Suprapubic skin (tissue), 4 donors: Measurements from ENCODE around the gene ACTR3C.

Experiments
- EP300 ChIP-seq: sonication (generic); formaldehyde crosslinking; IDR thresholded peaks from one replicate; pipeline ENCODE4 v1.6.1; 2017; ENCODE audit warnings: antibody characterized with exemption
- POLR2A ChIP-seq, 2 donors: fragments of 450-650 bp; IDR thresholded peaks; one replicate each; pipeline ENCODE4 v1.6.1; 2017; ENCODE audit warnings: antibody characterized with exemption in 2 of 2, mild to moderate bottlenecking in 2 of 2, moderate library complexity in 2 of 2
- POLR2AphosphoS5 ChIP-seq, 3 donors: sonication (generic); formaldehyde crosslinking; IDR thresholded peaks; one replicate each; pipeline ENCODE4 v1.6.1; 2017; ENCODE audit warnings: antibody characterized with exemption in 3 of 3
- TF ChIP-seq, protein P1 (sequence below), 2 donors: fragments of 200-600 bp in 1 of 2; fragments of 450-650 bp in 1 of 2; sonication (generic) in 1 of 2; IDR thresholded peaks; one replicate each; pipeline ENCODE4 v1.5.1; 2016 to 2019; ENCODE audit warnings: antibody characterized with exemption in 2 of 2, mild to moderate bottlenecking in 1 of 2, moderate library complexity in 1 of 2

DNA sequence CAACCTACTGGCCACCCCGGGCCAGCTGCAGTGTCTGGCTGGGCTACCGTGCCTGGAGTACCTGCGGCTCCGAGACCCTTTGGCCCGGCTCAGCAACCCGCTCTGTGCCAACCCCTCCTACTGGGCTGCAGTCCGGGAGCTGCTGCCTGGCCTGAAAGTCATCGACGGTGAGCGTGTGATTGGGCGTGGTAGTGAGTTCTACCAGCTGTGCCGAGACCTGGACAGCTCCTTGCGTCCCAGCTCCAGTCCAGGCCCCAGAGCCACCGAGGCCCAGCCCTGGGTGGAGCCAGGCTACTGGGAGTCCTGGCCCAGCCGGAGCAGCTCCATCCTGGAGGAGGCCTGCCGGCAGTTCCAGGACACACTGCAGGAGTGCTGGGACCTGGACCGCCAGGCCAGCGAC lies 13.8 kb upstream of the ACTR3C start:
- no peak for TF ChIP-seq EP300
- TF ChIP-seq, protein P1, sequence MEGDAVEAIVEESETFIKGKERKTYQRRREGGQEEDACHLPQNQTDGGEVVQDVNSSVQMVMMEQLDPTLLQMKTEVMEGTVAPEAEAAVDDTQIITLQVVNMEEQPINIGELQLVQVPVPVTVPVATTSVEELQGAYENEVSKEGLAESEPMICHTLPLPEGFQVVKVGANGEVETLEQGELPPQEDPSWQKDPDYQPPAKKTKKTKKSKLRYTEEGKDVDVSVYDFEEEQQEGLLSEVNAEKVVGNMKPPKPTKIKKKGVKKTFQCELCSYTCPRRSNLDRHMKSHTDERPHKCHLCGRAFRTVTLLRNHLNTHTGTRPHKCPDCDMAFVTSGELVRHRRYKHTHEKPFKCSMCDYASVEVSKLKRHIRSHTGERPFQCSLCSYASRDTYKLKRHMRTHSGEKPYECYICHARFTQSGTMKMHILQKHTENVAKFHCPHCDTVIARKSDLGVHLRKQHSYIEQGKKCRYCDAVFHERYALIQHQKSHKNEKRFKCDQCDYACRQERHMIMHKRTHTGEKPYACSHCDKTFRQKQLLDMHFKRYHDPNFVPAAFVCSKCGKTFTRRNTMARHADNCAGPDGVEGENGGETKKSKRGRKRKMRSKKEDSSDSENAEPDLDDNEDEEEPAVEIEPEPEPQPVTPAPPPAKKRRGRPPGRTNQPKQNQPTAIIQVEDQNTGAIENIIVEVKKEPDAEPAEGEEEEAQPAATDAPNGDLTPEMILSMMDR (IDR thresholded peaks at IDR 0.05), result no peak
- no peak for TF ChIP-seq POLR2AphosphoS5 (IDR thresholded peaks at IDR 0.05)
- TF ChIP-seq POLR2A (IDR thresholded peaks at IDR 0.05), result no peak
